ENCODE measurements around the gene CTIF. TPM values are rescaled to one million over a fixed set of nuclear protein-coding genes. Genes with fewer than 3 reads are reported as not detected.

The CTIF gene
- total RNA-seq, 1 donor from 2014 or later, result 23.4 TPM

GRCh38 chr18:48851599-48851960, 312.7 kb downstream of the CTIF start:
- DNase-seq, result peak; percentile 54

GRCh38 chr18:48852292-48852691, 313.5 kb downstream of the CTIF start:
- no peak for DNase-seq

- DNase-seq, result no peak
These were observed 314.0 kb downstream of the CTIF start for GRCh38 chr18:48852794-48853193.

GRCh38 chr18:48853588-48853987, 314.8 kb downstream of the CTIF start:
- no peak for DNase-seq

- no peak for DNase-seq
These were observed 315.9 kb downstream of the CTIF start for GRCh38 chr18:48854780-48855179.

GRCh38 chr18:48855422-48856377, 316.9 kb downstream of the CTIF start:
- no peak for DNase-seq

GRCh38 chr18:48857023-48857694, 318.3 kb downstream of the CTIF start:
- DNase-seq, result no peak

GRCh38 chr18:48858676-48859075, 319.8 kb downstream of the CTIF start:
- DNase-seq, result no peak

- DNase-seq, result peak; percentile 86
These were observed 320.8 kb downstream of the CTIF start for GRCh38 chr18:48859311-48860268.

- DNase-seq, result no peak
These were observed 321.7 kb downstream of the CTIF start for GRCh38 chr18:48860269-48861180.

- DNase-seq, result no peak
These were observed 322.4 kb downstream of the CTIF start for GRCh38 chr18:48861181-48861708.

GRCh38 chr18:48862132-48862531, 323.3 kb downstream of the CTIF start:
- DNase-seq, result no peak

GRCh38 chr18:48862678-48863270, 323.9 kb downstream of the CTIF start:
- no peak for DNase-seq

GRCh38 chr18:48863432-48864065, 324.7 kb downstream of the CTIF start:
- DNase-seq, result no peak

GRCh38 chr18:48864876-48865275, 326.0 kb downstream of the CTIF start:
- no peak for DNase-seq

GRCh38 chr18:48866028-48866733, 327.4 kb downstream of the CTIF start:
- peak; percentile 96 for DNase-seq

- DNase-seq, result no peak
These were observed 328.0 kb downstream of the CTIF start for GRCh38 chr18:48866856-48867255.

GRCh38 chr18:48867978-48868377, 329.1 kb downstream of the CTIF start:
- DNase-seq, result no peak

Measured in tongue (tissue), 2 donors.